HG02840 (cell line): ENCODE results near the gene TUBD1.

Experiments used
- ATAC-seq: cut with Tn5 transposase; IDR thresholded peaks from one replicate; pipeline ENCODE4 v1.9.1; 2021; ENCODE audit warnings: mild to moderate bottlenecking, moderate library complexity, moderate number of reproducible peaks; ENCODE audit not compliant: unreplicated experiment, low FRiP score

TUBD1 gene

GRCh38 chr17:59828478-59828760, 64.3 kb downstream of the TUBD1 start:
- ATAC-seq = no peak

- no peak for ATAC-seq
Measured at GRCh38 chr17:59827721-59828477, 64.8 kb downstream of the TUBD1 start.

GRCh38 chr17:59826706-59827453, 65.9 kb downstream of the TUBD1 start:
- no peak for ATAC-seq

- no peak for ATAC-seq
Measured at GRCh38 chr17:59825533-59826322, 67.0 kb downstream of the TUBD1 start.

- no peak for ATAC-seq
Measured at GRCh38 chr17:59815965-59816364, 76.8 kb downstream of the TUBD1 start.

GRCh38 chr17:59814685-59815084, 78.1 kb downstream of the TUBD1 start:
- ATAC-seq = no peak

GRCh38 chr17:59814276-59814675, 78.5 kb downstream of the TUBD1 start:
- no peak for ATAC-seq

GRCh38 chr17:59812139-59812538, 80.6 kb downstream of the TUBD1 start:
- no peak for ATAC-seq

GRCh38 chr17:59811209-59811608, 81.5 kb downstream of the TUBD1 start:
- no peak for ATAC-seq

GRCh38 chr17:59810894-59811153, 81.9 kb downstream of the TUBD1 start:
- ATAC-seq = no peak
